Esophagus mucosa (tissue), 1 donor: Measurements from ENCODE around the gene PRM3. TPM values are rescaled to one million over a fixed set of nuclear protein-coding genes. Genes with fewer than 3 reads are reported as not detected.

Source experiments
- ATAC-seq: fragments of 200-7000 bp; cut with Tn5 transposase; one replicate; pipeline ENCODE4 v1.9.1; 2020
- total RNA-seq: library from RNA; stranded (reverse); gene quantifications from one replicate; pipeline ENCODE4 v1.2.4, GENCODE V29; 2023
- donor health status: DM: yes; HTN: yes; CAD: no.

The PRM3 gene
- total RNA-seq, 1 donor from 2014 or later = not detected

- ATAC-seq = no peak
Measured at GRCh38 chr16:11258553-11259492, 14.6 kb downstream of the PRM3 start.

GRCh38 chr16:11257131-11257938, 16.1 kb downstream of the PRM3 start:
- peak; percentile 58 for ATAC-seq

GRCh38 chr16:11256661-11257130, 16.7 kb downstream of the PRM3 start:
- ATAC-seq = peak; percentile 2

DNA sequence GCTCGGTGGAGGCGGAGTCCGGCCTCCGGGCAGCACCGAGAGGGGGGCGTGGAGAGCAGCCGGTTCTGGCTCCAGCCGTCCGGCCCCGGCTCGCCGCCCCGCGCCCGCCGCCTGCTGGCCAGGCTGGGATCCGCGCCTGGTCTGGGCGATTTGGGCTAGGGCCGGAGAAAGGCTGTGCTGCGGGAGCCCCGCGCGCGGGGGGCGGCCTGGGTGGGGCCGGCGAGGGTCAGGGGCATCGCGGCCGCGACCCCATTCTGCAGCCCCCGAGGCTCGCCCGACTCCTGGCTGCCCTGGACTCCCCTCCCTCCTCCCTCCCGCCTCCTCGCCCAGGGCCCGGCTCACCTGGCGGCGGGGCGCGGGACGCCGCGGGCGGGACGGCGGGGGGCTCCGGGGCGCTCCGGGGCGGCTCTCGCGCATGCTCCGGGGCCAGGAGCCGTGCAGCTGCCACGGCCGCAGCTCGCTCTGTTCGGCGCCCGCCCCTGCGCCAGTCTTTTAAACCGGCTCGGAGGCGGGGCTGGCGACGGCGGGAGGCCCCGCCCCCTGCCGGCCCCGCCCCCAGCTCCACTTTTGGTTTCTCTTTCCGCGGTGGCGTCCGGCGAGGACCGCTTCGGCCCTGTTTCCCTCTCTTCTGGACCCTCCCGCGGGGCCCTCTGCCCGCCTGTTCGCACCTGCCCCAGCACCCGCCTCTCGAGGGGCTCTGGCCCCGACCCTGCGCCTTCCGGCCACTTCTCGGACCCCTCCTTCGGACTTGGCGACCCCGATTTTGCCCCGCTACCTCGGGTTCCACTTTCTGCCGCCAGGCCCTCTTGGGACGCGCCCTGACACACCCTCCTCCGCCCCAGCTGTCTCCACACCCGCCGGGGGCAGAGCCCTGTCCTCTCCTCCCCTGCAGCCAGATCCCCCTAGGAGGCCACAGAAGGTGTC, 17.4 kb downstream of the PRM3 start, which contains the start of gene SOCS1:
Gene SOCS1 (minus strand): TSS at position 468 of the 924 bp plus-strand sequence. CDS start 726 bp downstream, outside the sequence.
- peak; percentile 81 for ATAC-seq

DNA sequence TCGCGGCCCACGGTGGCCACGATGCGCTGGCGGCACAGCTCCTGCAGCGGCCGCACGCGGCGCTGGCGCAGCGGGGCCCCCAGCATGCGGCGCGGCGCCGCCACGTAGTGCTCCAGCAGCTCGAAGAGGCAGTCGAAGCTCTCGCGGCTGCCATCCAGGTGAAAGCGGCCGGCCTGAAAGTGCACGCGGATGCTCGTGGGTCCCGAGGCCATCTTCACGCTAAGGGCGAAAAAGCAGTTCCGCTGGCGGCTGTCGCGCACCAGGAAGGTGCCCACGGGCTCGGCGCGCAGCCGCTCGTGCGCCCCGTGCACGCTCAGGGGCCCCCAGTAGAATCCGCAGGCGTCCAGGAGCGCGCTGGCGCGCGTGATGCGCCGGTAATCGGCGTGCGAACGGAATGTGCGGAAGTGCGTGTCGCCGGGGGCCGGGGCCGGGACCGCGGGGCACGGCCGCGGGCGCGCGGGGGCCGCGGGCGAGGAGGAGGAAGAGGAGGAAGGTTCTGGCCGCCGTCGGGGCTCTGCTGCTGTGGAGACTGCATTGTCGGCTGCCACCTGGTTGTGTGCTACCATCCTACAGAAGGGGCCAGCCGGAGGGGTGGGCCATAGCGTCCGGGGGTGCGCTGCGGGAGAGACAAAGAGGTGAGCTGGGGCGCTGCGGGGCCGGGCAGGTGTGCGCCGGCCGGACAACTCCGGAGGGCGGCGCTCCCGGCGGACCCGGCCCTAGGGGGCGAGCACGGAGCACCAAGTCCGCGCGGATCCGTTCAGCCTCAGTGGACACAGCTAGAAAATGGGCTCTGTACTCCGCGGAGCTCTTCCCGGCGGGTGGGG, 18.3 kb downstream of the PRM3 start:
- ATAC-seq = peak; percentile 32

GRCh38 chr16:11253995-11254912, 19.2 kb downstream of the PRM3 start:
- no peak for ATAC-seq

DNA sequence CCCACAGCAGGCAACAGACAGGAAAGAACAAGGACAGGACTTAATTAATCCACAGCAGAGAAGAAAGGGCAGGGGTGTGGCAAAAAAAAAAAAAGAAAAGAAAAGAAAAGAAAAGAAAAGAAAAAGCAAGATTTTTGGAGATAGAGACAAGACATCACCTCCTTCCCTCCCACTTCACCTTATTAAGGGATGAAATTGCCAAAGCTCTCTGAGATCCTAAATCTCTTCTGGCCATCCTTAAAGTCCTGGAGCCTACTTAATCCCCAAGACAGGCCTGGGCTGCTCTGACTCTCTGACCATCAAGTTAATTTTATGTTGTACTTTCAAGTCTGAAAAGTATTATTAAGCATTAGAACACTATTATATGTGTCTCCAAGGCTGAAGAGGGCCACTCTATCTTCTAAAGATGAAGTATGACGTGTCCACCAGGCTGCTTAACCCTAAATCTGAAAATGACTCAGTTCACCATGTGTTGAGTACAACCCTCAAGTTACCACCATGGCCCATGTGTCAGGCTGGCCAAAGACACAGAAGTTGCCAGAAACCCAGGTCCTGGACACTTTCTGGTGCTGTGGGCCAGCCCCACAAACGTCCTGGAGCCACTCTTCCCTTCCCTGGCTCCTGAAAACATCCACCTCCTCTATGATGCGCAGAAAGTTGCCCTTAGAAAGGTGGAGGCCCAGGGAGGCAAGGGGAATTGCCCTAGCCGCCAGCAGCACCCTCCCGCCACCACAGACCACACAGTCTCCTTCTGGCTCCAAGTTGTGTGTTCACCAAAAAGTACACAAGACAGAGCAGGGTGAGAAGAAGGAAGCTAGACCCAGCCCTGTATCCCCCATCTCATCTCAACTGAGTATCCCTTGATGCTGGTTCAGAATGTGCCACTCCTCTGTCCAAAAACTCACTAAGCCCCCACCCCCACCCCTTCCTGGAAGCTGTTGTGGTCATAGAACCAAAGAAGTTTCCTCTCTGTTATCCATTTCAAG, 20.1 kb downstream of the PRM3 start:
- ATAC-seq = no peak

- no peak for ATAC-seq
Measured at GRCh38 chr16:11252482-11252931, 20.9 kb downstream of the PRM3 start.

DNA sequence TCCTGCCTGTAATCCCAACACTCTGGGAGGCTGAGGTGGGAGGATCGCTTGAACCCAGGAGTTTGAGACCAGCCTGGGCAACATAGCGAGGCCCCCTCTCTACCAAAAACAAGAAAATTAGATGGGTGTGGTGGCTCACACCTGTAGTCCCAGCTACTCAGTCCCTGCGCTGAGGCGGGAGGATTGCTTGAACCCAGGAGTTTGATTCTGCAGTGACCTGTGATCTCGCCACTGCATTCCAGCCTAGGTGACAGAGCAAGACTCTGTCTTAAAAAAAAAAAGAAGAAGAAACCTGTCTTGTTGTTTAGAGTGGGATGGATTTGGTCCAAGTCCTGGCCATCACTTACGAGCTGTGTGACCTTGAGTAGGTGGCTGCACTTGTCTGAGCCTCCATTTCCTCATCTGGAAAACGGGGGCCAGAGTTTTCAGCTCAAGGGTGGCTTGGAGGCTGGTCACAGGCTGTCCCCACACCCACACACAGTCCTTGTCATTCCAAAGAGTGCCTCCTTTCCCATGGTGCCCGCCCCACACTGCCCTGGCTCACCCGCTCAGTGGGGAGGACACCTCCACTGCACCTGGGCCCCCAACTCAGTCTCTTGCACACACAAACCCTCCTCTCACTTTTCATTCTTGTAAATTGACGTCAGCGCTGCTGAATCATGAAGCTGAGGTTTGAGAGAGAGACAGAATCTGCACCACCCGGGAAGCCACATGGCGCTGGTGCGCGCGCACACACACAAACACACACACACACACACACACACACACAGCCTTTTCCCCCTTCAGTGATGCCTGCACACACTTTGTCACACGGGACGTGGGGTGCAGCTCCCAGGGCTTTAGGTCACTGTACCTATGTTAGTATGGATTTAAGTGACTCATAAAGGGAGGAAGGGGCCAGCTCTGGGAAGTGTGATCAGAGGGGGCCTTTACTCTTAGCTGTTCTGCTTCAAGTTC, 21.6 kb downstream of the PRM3 start:
- no peak for ATAC-seq

GRCh38 chr16:11250786-11251524, 22.5 kb downstream of the PRM3 start:
- ATAC-seq = no peak

- no peak for ATAC-seq
Measured at GRCh38 chr16:11250091-11250785, 23.2 kb downstream of the PRM3 start.

DNA sequence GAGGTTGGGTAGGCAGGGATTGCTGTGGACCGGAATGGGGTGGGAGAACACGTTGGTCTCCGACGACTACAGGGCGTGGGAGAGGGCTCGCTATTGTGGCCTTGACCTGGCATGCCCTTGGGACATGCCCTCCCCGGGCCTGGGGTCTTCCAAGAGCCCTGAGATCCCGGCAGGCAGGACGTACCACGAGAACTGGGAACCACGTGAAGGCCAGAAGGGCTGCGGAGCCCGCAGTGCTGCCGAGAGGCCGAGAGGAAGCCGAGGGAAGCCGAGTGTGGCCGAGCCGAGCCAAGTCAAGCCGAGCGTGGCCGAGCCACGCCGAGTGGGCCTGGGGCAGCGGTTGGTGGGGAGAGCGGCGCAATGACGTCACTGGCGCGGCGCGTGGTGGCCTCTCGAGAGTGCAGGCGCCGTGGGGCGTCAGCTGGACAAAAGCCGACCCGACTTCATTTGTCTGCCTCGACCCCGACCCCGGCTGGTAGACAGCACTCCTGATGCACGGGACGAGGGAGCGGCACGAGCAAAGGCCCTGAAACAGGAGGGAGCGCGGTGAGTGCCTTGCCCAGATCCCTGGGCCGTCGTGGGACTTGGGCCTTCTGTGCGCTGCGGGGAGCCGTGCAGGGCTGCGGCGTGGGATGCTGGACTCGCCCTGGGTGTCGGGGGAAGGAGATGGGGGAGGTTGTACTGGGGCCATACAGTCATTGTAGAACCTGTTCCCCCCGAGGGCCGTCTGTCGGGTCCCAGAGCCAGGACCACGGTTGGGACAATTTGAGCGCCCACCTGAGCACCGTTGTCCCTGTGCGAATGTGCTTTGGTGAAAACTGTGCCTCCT, 24.0 kb downstream of the PRM3 start:
- no peak for ATAC-seq

- ATAC-seq = peak; percentile 91
Measured at GRCh38 chr16:11248133-11248532, 25.3 kb downstream of the PRM3 start.

GRCh38 chr16:11245988-11246387, 27.4 kb downstream of the PRM3 start:
- ATAC-seq = no peak

- ATAC-seq = no peak
Measured at GRCh38 chr16:11245222-11245737, 28.1 kb downstream of the PRM3 start.
